Skeletal muscle satellite cell (primary cell): ENCODE results near the gene PRKCE.

Source experiments
- H3K27me3 ChIP-seq: 2 replicates; pipeline ENCODE4 v1.7.0; 2013; ENCODE audit warnings: low read length; ENCODE audit not compliant: control insufficient read depth, insufficient read depth
- H3K36me3 ChIP-seq: 2 replicates; pipeline ENCODE4 v1.7.0; 2013; ENCODE audit warnings: mild to moderate bottlenecking, control low read depth, low read length; ENCODE audit not compliant: insufficient read depth
- H3K4me1 ChIP-seq: 2 replicates; pipeline ENCODE4 v1.7.0; 2013; ENCODE audit warnings: low read length; ENCODE audit not compliant: control insufficient read depth, insufficient read depth
- H3K4me2 ChIP-seq: 2 replicates; pipeline ENCODE4 v1.7.0; 2013; ENCODE audit warnings: mild to moderate bottlenecking, low read length
- H3K4me3 ChIP-seq: 2 replicates; pipeline ENCODE4 v1.7.0; 2013; ENCODE audit warnings: low read length
- H3K9ac ChIP-seq: 2 replicates; pipeline ENCODE4 v1.7.0; 2013; ENCODE audit warnings: mild to moderate bottlenecking, low read depth, low read length, moderate library complexity
- H3K9me3 ChIP-seq: replicated peaks from 2 replicates; pipeline ENCODE4 v1.7.0; 2013; ENCODE audit warnings: mild to moderate bottlenecking, control low read depth, low read length

PRKCE gene

GRCh38 chr2:45837812-45838341, 186.4 kb downstream of the PRKCE start:
- Histone ChIP-seq H3K4me3 (no peak overlapping the region), H3K27me3 (no peaks in the 10 kb centered on the region), H3K9me3 (no peaks in the 10 kb centered on the region), H3K9ac (no peak overlapping the region), H3K4me2 (no peak overlapping the region), H3K36me3 (no peaks in the 10 kb centered on the region), H3K4me1 (peaks cover 9% of the 10 kb centered on the region)

DNA sequence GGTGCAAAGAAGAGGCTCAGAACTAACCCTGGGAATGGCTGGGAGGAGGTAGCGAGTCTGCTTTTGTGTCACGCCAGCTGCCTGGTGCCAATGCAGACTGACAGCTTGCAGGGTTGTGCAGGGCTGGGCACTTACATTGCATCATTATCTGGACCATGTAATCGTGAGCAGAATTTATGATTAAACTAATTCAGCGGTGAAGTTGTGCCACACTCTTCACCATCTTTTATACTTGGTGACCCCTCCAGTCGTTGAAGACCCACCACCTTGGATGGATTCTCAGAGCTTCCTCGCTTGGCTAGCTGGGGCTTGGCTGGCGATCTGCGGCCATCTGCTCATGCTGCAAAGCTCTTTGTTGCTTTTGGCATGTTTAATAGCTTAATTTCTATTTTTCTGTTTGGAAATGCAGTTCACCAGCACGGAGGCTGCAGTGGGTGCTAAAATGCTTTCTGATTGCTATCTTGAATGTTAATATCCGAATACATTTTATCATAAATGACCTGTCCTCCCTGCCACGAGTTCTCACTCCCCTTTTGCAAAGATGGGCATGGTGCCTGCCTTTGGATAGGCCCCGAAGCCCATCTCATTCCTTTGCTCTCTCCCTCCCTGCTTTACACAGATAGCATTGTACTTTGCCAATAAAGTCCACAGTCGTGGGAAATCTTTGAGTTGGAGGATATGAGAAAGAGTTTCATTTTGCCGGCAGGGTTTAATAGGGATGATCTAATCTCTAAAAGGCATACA, 188.2 kb downstream of the PRKCE start:
- Histone ChIP-seq H3K4me2 (peak overlapping the region; percentile 33), H3K27me3 (no peaks in the 10 kb centered on the region), H3K4me3 (no peak overlapping the region), H3K9ac (no peak overlapping the region), H3K36me3 (no peaks in the 10 kb centered on the region), H3K4me1 (peaks cover 9% of the 10 kb centered on the region), H3K9me3 (no peaks in the 10 kb centered on the region)

DNA sequence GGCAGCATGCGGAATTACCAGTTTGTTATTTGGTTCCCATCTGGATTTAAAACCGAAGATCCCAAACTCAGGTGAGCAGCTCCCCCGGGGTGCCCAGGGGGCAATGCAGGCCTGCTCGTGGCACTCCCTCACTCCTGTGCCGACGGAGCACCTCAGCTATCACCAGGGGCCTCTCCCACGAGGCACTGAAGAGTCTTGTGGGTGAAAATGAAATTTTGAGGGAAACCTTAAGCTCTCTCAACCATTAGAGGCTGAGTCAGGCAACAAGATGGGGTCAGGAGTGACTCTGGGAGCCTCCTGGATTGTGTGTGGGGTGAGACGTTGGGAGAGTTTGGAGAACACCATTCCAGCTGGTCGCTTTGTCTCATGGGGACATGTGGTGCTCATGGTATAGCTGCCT, 189.0 kb downstream of the PRKCE start:
- Histone ChIP-seq H3K4me2 (no peak overlapping the region), H3K4me3 (no peak overlapping the region), H3K27me3 (no peaks in the 10 kb centered on the region), H3K9ac (no peak overlapping the region), H3K36me3 (no peaks in the 10 kb centered on the region), H3K9me3 (no peaks in the 10 kb centered on the region), H3K4me1 (peaks cover 9% of the 10 kb centered on the region)

GRCh38 chr2:45841752-45842407, 190.4 kb downstream of the PRKCE start:
- Histone ChIP-seq H3K4me2 (no peak overlapping the region), H3K4me1 (peaks cover 9% of the 10 kb centered on the region), H3K27me3 (no peaks in the 10 kb centered on the region), H3K9ac (no peak overlapping the region), H3K4me3 (no peak overlapping the region), H3K9me3 (no peaks in the 10 kb centered on the region), H3K36me3 (no peaks in the 10 kb centered on the region)

DNA sequence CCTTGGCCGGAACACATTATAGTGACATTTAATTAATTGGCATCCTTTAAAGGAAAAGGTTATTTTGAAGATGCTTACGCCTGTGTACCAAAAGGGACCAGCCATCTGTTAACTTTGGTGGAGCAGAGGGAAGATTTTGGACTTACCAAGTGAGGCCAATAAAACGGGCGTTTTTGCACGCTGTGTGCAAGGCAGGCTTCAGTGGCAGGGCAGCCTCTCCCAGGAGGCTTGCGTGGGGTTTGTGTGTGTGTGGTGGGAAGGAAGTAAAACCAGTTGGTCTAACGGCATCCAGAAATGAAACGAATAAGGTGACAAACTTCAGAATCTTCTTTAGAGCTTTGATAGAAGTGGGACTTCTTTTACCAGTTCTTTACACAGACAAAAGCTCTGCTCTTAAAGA, 191.7 kb downstream of the PRKCE start:
- Histone ChIP-seq H3K27me3 (no peaks in the 10 kb centered on the region), H3K4me1 (peaks cover 9% of the 10 kb centered on the region), H3K9ac (no peak overlapping the region), H3K36me3 (no peaks in the 10 kb centered on the region), H3K4me2 (no peak overlapping the region), H3K9me3 (no peaks in the 10 kb centered on the region), H3K4me3 (no peak overlapping the region)

DNA sequence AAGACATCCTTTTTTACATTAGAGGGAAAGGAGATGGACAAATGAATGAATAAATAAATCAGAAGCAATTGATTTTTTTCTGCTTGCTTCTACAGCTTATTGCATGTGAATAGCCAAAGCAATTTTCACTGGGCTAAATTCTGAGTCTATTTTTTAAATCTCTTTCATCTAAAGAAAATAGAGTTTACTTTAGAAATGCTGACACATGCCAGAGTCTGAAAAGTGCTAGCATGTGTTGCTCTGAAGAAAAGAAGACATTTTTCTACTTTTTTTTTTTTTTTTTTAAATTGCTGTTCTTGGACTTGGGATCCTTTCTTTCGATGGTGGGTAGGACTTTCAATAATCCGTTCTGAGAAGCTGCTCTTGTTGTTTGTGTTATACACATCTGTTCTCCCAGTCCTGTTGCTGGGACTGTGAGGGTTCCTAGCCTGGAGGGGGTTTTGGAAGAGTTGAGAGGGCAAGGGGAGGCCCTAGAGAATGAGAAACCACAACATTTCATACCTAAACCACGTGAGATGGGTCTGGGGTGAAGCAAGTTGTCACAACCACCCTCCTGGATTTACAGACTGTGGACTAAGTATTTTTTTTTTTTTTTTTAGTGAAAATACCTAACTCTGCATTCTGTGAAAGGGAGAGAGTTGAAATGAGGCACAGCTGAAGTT, 193.5 kb downstream of the PRKCE start:
- H3K4me1 ChIP-seq, result peaks cover 8% of the 10 kb centered on the region
- no peaks in the 10 kb centered on the region for H3K27me3 ChIP-seq
- no peak overlapping the region for H3K9ac ChIP-seq
- no peaks in the 10 kb centered on the region for H3K9me3 ChIP-seq
- no peak overlapping the region for H3K4me3 ChIP-seq
- H3K4me2 ChIP-seq, result no peak overlapping the region
- no peaks in the 10 kb centered on the region for H3K36me3 ChIP-seq

- Histone ChIP-seq H3K4me1 (peaks cover 11% of the 10 kb centered on the region), H3K4me3 (no peak overlapping the region), H3K36me3 (no peaks in the 10 kb centered on the region), H3K9ac (no peak overlapping the region), H3K9me3 (no peaks in the 10 kb centered on the region), H3K4me2 (no peak overlapping the region), H3K27me3 (no peaks in the 10 kb centered on the region)
Observed at GRCh38 chr2:45845566-45845965, 194.1 kb downstream of the PRKCE start.

- Histone ChIP-seq H3K4me1 (peaks cover 23% of the 10 kb centered on the region), H3K4me2 (no peak overlapping the region), H3K4me3 (no peak overlapping the region), H3K9me3 (no peaks in the 10 kb centered on the region), H3K36me3 (no peaks in the 10 kb centered on the region), H3K27me3 (no peaks in the 10 kb centered on the region), H3K9ac (no peak overlapping the region)
Observed at GRCh38 chr2:45849491-45850283, 198.2 kb downstream of the PRKCE start.

DNA sequence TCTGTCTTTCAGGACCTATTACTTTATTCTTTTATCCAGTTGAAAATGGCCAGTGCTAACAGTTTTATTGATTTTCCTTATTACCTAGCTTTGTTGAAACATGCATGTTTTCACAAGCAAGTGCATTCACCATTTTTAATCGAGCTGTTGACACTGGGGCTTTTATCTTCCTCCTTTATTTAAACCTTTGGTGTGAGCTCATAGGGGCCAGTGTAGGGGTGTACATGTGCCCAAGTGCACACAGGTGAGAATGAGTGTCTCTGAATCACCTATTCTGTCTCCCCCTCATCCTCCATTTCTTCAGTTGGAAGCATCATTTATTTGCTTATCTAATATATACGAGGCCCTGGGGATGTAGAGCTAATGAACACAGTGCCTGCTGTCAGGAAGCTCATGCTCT, 199.1 kb downstream of the PRKCE start:
- H3K36me3 ChIP-seq, result no peaks in the 10 kb centered on the region
- H3K4me3 ChIP-seq, result no peak overlapping the region
- H3K9ac ChIP-seq, result no peak overlapping the region
- no peaks in the 10 kb centered on the region for H3K27me3 ChIP-seq
- H3K4me2 ChIP-seq, result no peak overlapping the region
- H3K4me1 ChIP-seq, result peaks cover 23% of the 10 kb centered on the region
- H3K9me3 ChIP-seq, result no peaks in the 10 kb centered on the region

GRCh38 chr2:45851111-45851510, 199.6 kb downstream of the PRKCE start:
- no peak overlapping the region for H3K4me3 ChIP-seq
- H3K4me2 ChIP-seq, result no peak overlapping the region
- H3K36me3 ChIP-seq, result no peaks in the 10 kb centered on the region
- H3K9me3 ChIP-seq, result no peaks in the 10 kb centered on the region
- peaks cover 23% of the 10 kb centered on the region for H3K4me1 ChIP-seq
- no peaks in the 10 kb centered on the region for H3K27me3 ChIP-seq
- H3K9ac ChIP-seq, result no peak overlapping the region
